Measurements from ENCODE around the gene ADAM33.

ADAM33 gene

DNA sequence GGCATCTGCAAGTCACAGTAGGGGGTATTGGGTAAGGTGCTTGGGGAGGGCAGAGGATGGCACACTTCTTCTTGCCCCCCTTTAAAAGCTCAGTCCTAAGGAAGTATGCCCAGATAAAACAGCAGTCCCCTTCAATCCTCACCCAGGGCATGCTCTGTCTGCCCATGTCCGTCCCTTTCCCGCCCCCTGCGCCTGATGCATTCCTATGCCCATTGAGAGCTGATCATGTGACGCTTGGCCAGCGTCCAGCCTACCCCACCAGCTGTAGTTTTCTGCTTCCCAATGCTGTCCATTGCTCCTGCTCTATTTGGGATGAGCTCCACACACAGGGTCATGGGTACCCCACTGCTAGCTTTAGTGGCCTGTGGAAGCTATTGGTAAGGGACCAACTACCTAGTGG is 22.3 kb upstream of the ADAM33 start:
- no peak for TF ChIP-seq Cebpa-rat (IDR thresholded peaks at IDR 0.05)
- Histone ChIP-seq H3K4me1 (peaks cover 0 to 39% (median 4%) of the 10 kb centered on the region in 10 experiments; a peak in 10 of 20 replicates), H3K36me3 (peaks cover 0 to 97% (median 0%) of the 10 kb centered on the region in 11 experiments; a peak in 6 of 22 replicates), H3K27ac (no peak overlapping the region), H3K4me2 (no peak overlapping the region), H3K9me3 (replicated peaks in 1 of 11) (no peaks in the 10 kb centered on the region), H4K20me1 (peaks cover 0 to 87% (median 0%) of the 10 kb centered on the region in 11 experiments; a peak in 6 of 22 replicates), H3K9ac (no peak overlapping the region), H3K27me3 (no peaks in the 10 kb centered on the region), H3K4me3 (no peak overlapping the region)

DNA sequence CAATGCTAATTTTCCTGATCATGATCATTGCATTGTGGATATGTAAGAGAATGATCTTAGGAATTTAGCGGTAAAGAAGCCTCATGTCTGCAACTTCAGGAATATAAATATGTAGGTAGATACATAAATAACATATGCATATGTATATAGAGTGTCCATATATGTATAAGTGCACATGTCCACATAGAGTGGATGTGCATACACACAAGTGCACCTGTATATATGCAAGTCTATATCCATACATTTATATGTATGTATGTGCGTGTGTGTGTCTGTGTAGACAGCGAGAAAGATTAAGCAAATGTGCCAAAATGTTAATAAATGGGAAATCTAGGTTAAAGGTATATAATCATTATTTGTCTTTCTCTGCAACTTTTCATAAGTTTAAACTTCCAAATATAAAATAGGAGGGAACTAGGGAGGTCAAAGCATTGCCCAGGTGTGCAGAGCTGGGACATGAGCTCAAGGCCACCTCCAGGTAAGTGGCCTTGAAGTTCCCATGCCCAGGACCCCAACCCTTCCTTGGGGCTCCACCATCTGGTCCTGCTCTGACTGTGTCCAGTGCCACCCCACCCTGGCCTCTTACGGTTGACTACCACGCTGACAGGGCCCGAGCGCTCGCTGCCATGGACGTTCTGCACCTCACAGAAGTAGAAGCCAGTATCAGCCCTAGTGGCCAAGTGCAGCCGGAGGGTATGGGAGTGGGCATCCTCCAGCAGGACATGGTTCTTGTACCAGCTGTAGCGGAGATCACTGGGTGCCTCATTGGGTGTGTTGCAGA is 21.0 kb upstream of the ADAM33 start:
- H3K9me3 ChIP-seq (replicated peaks in 1 of 11) = 0 out of 22 replicates have a peak, but pooled peaks cover 0 to under 1% (median 0%) of the 10 kb centered on the region in 11 experiments
- H4K20me1 ChIP-seq = peaks cover 0 to 98% (median 0%) of the 10 kb centered on the region in 11 experiments; a peak in 6 of 22 replicates
- H3K4me3 ChIP-seq = no peak overlapping the region
- no peaks in the 10 kb centered on the region for H3K27me3 ChIP-seq
- peaks cover 0 to 26% (median 4%) of the 10 kb centered on the region in 10 experiments; a peak in 10 of 20 replicates for H3K4me1 ChIP-seq
- peaks cover 0 to 100% (median 0%) of the 10 kb centered on the region in 11 experiments; a peak in 6 of 22 replicates for H3K36me3 ChIP-seq
- no peak overlapping the region for H3K9ac ChIP-seq
- TF ChIP-seq Cebpa-rat (IDR thresholded peaks at IDR 0.05) = no peak
- no peak overlapping the region for H3K27ac ChIP-seq
- no peak overlapping the region for H3K4me2 ChIP-seq

DNA sequence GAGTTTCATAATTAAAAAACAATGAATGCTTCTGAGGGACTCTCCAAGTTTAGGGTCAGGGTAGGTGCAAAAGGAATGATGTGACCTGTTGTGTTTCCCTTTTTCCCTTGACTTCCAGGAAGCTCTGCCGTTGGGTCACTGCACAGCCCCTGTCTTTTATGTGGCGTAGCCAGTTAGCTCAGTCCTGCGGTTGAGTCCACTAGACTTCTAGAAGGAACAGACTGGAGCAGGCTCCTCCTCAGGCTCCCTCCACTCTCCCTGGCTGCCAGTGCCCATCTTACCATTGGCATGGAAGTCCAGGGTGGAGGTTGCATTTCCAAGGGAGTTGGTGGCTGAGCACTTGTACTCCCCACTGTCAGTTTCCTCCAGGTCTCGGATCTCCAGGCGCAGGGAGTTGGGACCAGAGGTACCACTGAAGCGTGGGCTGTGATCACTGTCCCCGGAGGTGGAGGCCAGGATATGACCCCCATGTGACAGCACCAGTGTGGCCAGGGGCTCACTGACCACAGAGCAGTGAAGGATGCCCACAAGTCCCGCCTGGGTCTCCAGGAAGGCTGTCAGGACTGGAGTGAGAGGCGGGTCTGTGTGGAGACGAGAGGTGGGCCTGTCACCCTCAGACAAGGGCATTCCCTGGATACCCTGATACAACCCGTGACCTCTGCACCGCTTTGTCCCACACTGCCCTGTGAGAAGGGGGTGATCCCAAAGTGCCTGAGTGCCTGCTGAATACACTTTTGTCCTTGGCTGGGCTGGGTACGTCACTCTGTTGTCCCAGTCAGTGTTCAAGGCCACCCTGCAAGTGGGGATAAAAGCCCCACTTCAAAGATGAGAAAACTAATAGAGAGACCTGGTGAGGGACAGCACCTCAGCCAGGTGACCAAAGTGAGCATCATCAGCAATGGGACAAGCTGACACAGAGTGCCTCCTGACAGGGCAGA is 19.5 kb upstream of the ADAM33 start:
- H3K9ac ChIP-seq = no peak overlapping the region
- H3K4me3 ChIP-seq = no peak overlapping the region
- H3K36me3 ChIP-seq = peaks cover 0 to 100% (median 0%) of the 10 kb centered on the region in 11 experiments; a peak in 6 of 22 replicates
- no peak overlapping the region for H3K4me2 ChIP-seq
- H3K27me3 ChIP-seq = no peaks in the 10 kb centered on the region
- H3K4me1 ChIP-seq = peaks cover 0 to 12% (median 0%) of the 10 kb centered on the region in 10 experiments; a peak in 6 of 20 replicates
- H3K27ac ChIP-seq = no peak overlapping the region
- peaks cover 0 to 14% (median under 1%) of the 10 kb centered on the region in 11 experiments; a peak in 6 of 22 replicates for H3K9me3 ChIP-seq (replicated peaks in 1 of 11)
- TF ChIP-seq Cebpa-rat (IDR thresholded peaks at IDR 0.05) = no peak
- H4K20me1 ChIP-seq = peaks cover 0 to 98% (median 0%) of the 10 kb centered on the region in 11 experiments; a peak in 6 of 22 replicates

DNA sequence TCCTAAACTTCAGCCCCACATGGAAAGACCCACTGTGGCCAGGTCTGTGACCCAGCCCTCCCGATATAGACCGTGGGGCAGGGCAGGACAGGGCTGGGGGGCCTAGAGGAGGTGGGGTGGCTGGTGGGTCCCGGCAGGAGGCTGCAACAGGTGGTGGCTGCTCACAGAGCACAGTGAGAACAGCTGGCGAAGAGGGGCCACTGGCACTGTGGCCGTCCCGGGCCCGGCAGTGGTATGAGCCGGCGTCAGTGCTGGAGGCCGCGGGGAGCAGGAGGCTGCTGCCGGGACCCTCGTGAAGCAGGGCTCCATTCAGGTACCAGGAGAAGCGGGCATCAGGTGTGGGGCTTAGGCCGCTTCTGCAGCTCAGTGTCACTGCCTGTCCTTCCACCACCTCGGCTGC is 17.2 kb upstream of the ADAM33 start:
- Histone ChIP-seq H3K4me2 (no peak overlapping the region), H3K9me3 (replicated peaks in 1 of 11) (peaks cover 0 to 16% (median 3%) of the 10 kb centered on the region in 11 experiments; a peak in 6 of 22 replicates), H3K27ac (no peak overlapping the region), H3K27me3 (no peaks in the 10 kb centered on the region), H3K9ac (no peak overlapping the region), H4K20me1 (peaks cover 0 to 97% (median 0%) of the 10 kb centered on the region in 11 experiments; a peak in 7 of 22 replicates), H3K4me3 (no peak overlapping the region), H3K36me3 (peaks cover 0 to 100% (median 0%) of the 10 kb centered on the region in 11 experiments; a peak in 6 of 22 replicates), H3K4me1 (no peaks in the 10 kb centered on the region)
- no peak for TF ChIP-seq Cebpa-rat (IDR thresholded peaks at IDR 0.05)

DNA sequence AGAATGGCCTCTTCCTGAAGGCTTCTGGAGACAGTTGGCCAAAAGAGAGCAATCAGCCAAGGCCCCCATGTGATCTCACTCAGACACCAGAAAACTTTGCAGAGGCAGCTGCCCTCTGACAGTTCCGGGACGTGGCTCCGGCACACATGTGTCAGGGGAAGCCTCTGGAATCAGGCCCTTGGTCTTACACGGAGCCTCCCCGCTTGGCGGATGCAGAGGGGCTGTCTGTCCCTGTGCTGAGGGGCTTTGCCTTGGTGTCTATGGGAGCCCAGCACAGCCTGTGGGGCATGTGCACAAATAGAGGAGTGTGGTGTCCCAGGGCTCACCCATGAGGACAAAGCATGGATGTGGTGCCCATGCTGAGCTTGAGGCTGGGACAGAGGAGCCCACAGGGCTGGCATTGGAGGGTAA is 16.8 kb upstream of the ADAM33 start:
- Histone ChIP-seq H3K36me3 (peaks cover 0 to 100% (median 0%) of the 10 kb centered on the region in 11 experiments; a peak in 6 of 22 replicates), H3K27me3 (no peaks in the 10 kb centered on the region), H3K4me3 (no peak overlapping the region), H3K4me2 (no peak overlapping the region), H3K9me3 (replicated peaks in 1 of 11) (peaks cover 0 to 16% (median 3%) of the 10 kb centered on the region in 11 experiments; a peak in 6 of 22 replicates), H4K20me1 (peaks cover 0 to 97% (median 0%) of the 10 kb centered on the region in 11 experiments; a peak in 7 of 22 replicates), H3K4me1 (no peaks in the 10 kb centered on the region), H3K27ac (no peak overlapping the region), H3K9ac (no peak overlapping the region)
- TF ChIP-seq Cebpa-rat (IDR thresholded peaks at IDR 0.05) = no peak

DNA sequence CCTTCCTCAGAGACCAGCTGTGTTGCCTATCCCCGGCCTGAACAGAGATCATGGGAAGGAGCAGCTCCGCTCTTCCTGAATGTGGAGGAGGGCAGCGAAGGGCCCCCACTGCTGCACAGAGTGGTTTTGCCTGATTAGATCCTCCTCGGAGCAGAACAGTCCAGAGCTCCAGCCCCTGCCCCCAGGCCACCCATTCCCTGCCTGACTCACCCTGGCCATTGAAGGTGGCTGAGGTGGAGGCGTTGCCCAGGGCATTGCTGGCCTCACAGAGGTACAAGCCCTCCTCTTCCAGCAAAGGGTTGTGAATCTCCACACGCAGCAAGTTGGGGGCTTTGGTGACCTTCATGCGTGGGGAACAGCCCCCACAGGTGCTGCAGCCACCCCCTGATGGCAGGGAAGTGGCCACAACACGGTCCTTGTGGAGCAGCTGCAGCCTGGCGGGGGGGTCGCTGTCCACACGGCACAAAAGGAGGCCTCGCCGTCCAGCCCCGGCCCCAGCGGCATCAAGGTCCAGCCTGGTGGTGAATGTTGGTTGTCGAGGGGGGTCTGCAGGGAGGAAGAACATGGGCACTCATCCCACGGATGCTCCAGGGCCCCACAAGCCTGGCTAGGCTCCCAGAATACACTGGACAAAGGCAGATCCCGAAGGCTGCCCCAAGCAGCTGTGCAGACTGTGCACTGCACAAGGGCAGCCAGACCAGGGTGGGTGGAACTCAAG is 15.9 kb upstream of the ADAM33 start:
- H4K20me1 ChIP-seq = peaks cover 0 to 97% (median 0%) of the 10 kb centered on the region in 11 experiments; a peak in 8 of 22 replicates

DNA sequence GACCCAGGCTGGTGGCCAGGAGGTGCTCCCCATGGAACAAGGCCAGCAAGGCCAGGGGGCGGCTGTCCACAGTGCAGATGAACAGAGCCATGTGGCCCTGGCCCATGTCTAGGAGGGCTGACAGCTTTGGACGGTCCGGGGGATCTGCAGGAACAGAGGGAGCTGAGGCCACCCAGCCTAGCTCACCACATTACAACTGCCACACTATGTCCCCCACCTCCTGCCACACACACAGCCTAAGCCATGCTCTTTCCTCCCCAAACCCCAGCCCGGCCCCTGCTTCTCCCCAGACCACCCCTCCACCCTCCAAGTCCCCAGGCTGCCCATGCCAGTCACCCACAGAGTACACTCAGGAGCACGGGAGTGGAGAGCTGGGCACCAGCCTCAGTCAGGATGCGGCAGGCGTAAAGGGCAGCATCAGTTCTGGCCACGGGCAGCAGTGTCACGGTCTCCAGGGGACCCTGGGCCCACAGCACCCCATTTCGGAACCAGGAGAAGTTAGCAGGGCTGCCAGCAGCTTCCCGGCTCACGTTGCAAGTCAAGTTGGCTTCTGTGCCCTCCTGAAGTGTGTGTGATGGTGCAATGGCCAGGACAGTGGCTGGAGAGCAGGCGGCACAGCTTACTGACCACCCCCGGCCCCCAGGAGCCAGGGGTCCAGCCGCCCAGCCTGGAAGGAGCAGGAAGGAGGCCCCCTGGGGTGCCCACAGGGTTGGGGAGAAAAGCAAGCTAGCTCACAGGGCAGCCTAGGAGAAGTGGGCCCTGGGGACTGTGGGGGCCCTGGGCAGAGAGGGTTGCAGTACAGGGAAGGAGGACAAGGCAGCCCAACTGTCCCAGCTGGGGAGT is 15.2 kb upstream of the ADAM33 start:
- no peak overlapping the region for H3K9ac ChIP-seq
- peaks cover 0 to 100% (median 0%) of the 10 kb centered on the region in 11 experiments; a peak in 4 of 22 replicates for H3K36me3 ChIP-seq
- no peak overlapping the region for H3K4me2 ChIP-seq
- no peak for TF ChIP-seq Cebpa-rat (IDR thresholded peaks at IDR 0.05)
- no peak overlapping the region for H3K27ac ChIP-seq
- peaks cover 0 to 97% (median 0%) of the 10 kb centered on the region in 11 experiments; a peak in 8 of 22 replicates for H4K20me1 ChIP-seq
- H3K4me1 ChIP-seq = no peaks in the 10 kb centered on the region
- no peaks in the 10 kb centered on the region for H3K27me3 ChIP-seq
- H3K9me3 ChIP-seq (replicated peaks in 1 of 11) = peaks cover 0 to 16% (median 3%) of the 10 kb centered on the region in 11 experiments; a peak in 6 of 22 replicates
- no peak overlapping the region for H3K4me3 ChIP-seq

More for the DNA sequence above, 15.9 kb upstream of the ADAM33 start:
- Histone ChIP-seq H3K9me3 (replicated peaks in 1 of 11) (peaks cover 0 to 16% (median 3%) of the 10 kb centered on the region in 11 experiments; a peak in 6 of 22 replicates), H3K27me3 (no peaks in the 10 kb centered on the region), H3K4me2 (no peak overlapping the region), H3K9ac (no peak overlapping the region), H3K27ac (no peak overlapping the region), H3K4me1 (no peaks in the 10 kb centered on the region), H3K36me3 (peaks cover 0 to 100% (median 0%) of the 10 kb centered on the region in 11 experiments; a peak in 5 of 22 replicates), H3K4me3 (no peak overlapping the region)
- TF ChIP-seq Cebpa-rat (IDR thresholded peaks at IDR 0.05) = no peak
